ENCODE results near the gene SRBD1.

Gene SRBD1

DNA sequence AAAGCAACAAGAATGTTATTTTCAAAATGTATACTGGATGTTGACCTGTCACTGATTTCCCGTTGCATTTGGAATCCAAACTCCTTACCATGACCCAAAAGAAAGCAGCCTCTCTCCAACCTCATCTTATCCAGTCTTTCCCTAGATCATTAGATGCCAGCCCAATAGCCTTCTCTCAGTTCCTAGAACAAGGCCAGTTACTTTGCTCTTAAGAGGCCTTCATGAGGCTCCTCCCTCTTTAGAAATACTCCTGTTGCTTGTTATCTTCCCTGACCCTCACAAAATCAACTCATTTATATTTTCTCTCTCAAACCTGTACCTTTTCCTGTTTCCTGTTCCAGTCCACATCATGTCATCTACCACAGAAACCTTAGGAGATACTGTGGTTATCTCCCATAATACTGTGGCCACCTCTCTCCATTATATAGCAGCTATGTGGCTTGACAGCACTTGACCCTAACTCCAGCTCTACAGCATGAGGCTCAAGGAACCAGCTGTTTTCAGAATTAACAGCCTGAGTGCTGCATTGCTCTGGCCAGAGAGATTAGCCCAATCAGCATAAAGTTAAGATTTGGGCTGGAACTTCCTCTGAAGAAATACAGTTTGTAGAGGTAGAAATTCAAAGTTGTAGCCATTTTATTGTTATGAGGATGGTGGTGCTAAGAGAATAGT lies 22.8 kb downstream of the SRBD1 start:
- no peak for DNase-seq

DNA sequence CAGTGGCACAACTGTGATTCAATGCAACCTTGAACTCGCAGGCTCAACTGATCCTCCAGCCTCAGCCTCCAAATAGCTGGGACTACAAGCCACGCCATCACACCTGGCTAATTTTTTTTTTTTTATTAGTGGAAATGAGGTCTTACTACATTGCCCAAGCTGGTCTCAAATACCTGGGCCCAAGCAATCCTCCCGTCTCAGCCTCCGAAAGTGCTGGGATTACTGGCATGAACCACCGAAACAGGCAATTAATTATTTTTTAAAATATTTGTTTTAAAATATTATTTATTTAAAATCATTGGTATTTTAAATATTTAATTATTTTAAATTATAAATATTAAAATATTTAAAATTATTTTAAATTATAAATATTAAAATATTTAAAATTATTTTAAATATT lies 24.5 kb downstream of the SRBD1 start:
- DNase-seq = no peak

DNA sequence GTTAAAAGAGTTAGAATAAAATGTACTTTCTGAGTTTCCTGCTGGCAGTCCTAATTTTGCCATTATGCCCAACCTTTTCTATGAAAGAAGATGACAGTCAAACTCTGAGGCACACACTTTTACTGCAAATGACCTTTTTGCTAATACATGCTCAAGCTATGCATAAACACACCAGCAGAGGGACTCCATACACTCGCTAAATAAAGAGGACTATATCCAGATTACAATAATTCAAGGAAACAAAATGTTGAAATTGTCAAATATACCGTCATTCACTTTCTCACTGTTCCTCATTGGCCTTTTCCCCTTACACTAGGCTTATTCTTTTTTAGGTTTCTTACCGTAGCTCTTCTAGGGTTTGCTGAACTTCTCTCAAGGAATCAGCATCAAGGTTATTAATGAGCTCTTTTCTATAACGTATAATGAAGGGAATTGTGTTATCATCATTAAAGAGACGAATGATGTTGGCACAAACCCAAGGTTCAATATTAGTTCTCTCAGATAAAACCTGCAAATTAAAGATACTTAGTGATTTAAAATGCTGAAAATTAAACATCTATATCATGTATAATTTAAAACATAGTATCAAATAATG lies 25.7 kb downstream of the SRBD1 start:
- DNase-seq = no peak

DNA sequence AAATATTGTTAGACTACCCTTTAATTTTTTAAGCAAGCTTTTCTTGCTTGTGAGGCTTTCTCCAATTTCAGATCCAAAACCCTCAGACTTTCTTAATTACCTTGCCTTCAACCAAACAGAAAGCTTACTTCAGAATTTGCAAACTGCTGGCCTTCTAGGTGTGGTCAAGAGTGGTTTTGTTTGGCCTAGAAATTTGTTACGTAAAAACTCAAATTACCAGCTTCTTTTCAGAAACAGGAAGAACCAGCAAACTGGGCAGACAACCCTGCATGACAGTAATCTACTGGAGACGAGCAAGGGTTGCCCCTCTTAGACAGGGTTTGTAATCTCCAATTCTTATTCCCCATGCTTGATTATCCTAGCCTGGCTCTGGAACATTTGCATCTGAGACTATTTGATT lies 27.1 kb downstream of the SRBD1 start:
- no peak for DNase-seq

DNA sequence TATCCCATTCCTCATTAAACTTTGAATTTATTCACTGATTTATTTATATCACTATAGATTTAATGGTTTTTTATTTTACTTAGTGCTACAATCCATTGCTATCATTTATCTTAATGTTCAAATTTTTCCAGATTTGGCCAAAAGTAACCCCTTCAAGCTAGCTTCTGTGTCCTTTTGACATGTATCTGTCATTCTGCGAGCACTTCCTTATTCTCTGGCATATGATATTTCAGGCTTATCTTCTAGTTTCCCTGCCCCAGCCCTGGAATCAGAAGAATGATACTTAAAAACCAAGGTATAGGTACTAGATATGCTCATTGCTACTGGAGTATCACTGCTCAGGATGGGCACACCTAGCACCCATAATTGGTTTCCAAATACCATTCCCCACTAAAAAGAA lies 28.5 kb downstream of the SRBD1 start:
- DNase-seq = no peak

DNA sequence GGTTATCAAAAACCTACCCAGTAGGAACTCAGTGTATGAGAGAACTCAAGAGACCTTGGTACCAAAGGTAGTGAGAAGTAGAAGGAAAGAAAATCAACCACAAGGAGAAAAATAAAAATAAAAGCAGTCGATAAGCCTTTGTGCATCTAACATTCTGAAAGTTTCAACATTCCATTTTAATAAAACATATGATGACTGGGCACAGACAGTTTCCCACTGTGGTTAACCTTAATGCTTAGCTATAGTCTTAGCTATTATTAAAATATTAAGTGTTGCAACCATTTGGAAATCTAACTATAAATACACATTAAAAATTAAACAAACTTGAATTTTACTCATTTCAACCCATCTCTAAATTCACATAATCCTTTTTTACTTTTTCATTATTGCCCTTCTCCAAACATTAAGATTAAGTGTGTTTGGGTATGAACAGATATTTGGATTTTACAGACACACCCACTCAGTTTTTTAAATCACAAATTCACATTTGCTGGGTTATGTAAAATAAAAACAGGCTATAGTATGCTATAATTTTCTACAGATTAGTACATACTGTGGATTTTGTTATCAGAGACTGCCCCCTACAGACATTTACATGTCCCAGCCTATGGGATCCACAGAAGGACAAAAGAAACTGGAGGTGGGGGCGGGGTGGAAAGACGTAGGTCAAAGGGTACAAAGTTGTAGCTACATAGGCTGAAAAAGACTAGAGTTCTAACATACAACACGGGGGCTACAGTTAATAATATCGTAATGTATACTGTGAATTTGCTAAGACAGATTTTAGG lies 32.8 kb downstream of the SRBD1 start:
- DNase-seq = no peak

DNA sequence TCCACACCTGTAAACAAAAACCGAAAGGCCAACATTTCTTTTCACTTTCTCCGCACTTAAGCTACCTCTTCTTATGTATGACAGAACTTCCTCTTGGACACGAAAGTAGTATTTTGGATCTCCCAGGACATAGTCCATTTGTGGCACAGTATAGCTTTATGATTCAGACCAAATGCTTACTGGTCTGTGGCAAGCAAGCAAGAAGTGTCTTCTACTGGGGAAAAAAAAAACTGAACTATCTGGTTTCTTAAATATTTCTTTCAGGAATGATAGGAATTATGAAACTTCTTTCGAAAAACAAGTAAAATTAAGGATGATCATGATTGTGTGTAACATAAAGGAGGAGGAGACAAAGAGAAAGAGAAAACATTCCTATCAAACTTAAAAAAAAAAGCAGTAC lies 33.6 kb downstream of the SRBD1 start:
- DNase-seq = no peak

DNA sequence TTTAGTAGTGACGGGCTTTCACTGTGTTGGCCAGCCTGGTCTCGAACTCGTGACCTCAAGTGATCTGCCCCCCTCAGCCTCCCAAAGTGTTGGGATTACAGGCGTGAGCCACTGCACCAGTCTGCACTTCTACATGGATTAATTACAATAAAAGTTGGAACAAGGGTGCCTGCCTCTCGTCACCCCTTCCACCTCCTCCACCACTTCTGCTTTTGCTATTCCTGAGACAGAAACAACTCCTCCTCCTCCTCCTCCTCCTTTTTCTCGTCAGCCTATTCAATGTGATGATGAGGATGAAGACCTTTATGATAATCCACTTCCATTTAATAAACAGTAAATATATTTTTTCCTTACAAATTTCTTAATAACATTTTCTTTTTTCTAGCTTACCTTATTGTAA lies 35.2 kb downstream of the SRBD1 start:
- DNase-seq = no peak

DNA sequence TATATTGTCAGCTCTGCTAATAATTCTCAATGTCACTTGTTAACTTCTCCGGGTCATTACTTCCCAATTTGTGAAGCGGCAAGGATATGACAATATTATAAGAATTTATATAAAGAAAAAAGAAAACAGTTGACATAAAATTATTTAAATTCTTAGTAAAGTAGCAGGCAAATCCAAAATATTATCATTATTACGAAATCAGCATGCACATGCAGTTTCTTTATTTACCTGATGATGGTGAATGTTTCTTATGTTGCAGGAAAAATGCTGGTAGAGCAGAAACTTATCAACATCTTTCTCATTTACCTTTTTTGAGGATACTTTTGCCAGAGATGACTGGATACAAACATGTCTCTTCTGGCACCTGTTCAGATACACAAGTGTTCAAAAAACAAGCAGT lies 38.1 kb downstream of the SRBD1 start:
- no peak for DNase-seq

DNA sequence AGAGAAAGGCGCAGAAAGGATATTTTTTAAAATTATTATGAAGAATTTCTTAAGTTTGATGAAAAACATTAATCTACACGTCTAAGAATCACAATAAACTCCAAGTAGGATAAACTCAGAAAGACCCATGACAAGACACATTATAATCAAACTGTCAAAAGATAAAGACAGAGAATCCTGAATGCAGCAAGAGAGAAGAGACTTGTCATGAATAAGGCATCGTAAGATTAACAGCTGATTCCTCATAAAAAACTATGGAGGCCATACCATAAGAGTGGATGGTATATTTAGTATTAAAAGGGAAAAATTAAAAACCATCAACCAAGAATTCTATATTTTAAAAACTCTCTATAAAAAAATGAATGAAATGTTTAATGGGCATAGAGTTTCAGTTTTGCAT lies 39.1 kb downstream of the SRBD1 start:
- DNase-seq = no peak

DNA sequence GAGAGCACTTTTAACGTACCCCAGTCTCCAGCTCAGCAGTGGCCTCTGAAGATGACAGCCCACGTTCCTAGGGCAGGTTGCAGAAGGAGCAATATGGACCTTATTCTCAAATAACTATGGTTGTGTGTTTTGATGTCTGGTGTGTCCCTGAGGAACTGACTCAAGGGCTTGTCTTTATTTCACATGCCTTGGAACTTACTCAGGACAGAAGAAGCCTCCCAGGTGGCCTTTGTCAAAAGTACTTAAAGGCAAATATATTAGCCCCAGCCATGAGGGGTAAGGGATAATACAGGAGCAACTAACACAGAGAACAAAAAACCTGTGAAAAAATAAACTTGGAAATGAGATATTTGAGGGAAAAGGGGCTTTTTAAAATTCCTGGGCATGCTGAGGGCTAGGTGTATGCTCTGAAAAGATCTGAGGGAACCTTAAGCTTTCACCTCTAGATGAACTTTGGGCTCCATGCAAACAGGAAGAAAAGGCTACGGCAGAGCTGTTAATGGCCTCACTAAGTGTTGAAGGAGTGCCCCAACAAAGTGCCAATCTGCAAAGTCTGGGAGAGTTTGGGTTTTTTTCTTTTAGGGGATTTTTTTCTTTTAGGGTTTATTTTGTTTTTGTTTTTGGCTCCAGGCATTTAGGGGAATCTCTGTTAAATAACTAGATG lies 40.3 kb downstream of the SRBD1 start:
- DNase-seq = no peak

DNA sequence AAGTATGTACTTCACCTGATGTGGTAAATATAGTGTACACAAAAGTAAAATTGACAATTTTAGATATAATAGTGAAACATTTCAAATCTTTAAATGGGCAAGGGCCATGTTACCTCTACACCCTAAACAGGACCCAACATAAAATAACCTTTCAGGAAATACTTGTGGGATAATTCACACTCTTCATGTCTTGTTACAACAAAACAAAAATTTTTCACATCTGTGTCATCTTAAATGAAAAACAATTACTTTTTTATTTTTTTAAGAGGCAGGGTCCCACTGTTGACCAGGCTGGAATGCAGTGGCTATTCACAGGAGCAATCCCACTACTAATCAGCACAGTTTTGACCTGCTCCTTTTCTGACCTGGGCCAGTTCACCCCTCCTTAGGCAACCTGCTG lies 42.1 kb downstream of the SRBD1 start:
- no peak for DNase-seq

DNA sequence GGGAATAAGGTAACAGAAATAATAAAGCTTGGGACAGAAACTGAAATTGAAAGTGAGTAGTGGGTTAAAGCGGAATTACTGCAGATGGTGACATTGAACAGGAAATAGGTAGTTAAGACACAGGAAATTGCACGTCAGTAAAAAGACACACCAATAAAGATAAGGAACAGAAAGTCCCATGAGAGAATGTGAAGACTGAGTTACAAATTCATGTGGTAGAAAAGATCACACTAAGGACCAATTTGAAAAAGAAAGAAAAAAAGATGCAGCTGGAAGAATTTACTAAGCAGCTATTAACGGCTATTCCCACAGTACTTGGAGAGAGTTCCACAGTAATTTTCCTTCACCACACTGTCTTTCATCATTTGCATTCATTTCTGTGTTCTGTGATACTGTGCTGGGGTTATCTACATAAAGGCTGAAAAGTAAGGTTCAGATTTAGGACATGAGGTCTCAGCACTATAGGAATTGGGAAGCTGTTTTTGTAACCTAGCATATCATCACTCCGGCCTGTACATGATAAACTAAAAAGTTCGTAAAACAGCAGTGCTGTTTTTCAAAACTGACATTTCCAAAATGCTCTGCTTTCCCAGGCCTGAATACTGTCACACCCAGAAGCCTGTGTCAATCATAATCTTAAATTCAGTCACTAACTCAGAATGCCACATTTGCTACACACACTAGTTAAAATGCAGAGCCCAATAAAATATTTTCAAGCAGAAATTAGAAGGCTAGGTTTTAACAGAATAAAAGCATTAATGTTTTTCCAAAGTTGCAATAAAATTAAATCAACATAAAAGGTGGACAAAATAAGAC lies 42.9 kb downstream of the SRBD1 start:
- no peak for DNase-seq

DNA sequence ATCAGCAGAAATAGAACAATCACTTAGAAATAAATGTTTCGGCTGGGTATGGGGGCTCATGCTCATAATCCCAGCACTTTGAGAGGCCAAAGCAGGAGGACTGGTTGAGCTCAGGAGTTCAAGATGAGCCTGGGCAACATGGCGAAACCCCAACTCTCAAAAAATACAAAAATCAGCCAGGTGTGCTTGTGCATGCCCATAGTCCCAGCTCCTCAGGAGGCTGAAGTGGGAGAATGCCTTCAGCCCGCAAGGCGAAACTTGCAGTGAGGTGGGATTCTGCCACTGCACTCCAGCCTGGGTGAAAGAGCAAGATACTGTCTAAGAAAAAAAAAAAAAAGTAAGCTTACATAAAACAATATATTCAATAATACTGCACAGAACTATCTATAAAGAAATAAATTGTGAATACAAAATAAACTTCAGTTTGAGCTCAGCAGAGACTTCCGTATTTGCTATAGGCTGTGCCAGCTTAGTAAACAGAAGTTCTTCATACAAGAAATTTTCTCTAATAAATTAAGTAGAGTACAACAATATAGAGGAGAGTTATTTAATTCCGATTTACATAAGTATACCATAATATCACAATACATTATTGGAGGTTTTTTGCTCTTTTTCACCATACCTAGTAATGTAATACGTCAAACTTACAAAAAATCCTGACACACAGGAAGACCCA lies 43.6 kb downstream of the SRBD1 start:
- no peak for DNase-seq

DNA sequence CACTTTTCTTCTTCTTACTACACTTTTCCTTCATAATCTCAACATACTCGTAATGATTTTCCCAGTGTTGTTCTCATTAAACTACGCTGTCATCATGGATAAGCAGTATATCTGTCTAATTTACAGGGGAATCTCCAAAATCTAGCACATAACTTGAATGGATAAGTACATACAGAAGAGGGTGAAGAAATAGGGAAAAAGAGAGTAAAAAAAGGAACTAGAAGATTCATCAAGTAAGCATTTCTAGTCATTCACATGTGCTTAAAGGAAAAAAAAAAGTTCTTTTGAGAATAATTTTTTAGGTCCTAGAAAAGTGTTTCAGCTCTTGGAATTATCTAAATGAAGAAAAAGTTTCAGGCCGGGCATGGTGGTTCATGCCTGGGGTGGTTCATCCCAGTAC lies 51.6 kb downstream of the SRBD1 start:
- no peak for DNase-seq

DNA sequence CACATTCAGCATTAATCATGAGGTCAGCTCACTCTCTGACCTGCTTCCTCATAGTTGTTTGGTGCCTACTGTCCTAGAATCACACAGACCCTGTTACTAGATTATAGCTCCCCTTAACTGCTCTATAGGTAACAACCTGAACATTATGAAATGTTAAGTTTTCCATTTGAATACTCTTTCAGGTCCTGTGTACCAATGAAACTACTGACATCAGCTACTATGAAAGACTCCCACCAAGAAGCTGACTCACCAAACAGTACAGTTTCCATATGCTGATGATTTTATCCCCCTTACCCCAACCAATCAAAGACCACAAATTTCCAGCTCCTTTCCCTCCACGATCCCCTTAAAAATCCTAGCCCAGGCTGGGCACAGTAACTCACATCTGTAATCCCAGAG lies 56.3 kb downstream of the SRBD1 start:
- DNase-seq = no peak

DNA sequence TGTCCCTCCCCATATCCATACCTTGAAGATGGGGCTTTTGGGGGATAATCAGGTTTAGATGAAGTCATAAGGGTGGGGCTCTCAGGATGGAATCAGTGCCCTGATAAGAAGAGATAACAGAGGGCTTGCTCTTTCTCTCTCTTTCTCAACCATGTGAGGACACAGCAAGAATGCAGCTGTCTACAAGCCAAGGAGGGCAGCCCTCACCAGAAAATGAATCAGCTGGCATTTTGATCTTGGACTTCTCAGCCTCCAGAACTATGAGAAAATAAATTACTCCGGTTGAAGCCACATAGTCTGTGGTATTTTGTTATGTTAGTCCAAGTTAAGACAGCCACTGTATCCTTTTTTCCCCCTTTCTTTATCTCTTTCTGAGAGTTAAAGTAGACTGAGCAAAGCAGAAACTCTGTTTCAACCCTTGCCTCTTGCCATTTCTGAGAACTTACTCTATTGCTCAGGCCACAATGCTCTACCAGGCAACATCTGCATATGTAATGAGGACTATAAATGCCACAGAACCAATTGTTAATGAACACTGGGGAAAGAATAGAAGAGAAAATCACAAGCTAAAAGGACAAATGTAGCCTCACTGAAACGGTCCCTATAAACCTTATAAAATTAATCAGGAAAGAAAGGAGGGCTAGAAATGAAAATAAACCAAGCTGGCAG lies 56.9 kb downstream of the SRBD1 start:
- DNase-seq = no peak

DNA sequence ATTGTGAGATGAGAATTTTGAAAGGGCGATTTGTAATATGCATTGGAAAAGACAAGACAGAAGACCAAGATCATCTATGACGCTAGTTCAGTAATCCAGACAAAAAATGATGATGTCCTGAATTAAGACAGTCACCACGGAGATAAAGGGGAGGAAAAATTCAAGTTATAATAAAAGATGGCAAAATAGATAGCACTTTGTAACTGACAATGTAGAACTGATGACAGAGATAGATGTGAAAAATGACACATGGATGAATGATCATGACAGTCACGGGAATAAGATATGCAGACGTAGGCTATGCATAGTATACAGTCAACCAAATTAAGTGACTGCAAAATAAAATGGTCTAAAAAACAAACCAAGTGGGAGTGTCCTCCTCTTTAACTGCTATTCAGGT lies 59.2 kb downstream of the SRBD1 start:
- DNase-seq = no peak

DNA sequence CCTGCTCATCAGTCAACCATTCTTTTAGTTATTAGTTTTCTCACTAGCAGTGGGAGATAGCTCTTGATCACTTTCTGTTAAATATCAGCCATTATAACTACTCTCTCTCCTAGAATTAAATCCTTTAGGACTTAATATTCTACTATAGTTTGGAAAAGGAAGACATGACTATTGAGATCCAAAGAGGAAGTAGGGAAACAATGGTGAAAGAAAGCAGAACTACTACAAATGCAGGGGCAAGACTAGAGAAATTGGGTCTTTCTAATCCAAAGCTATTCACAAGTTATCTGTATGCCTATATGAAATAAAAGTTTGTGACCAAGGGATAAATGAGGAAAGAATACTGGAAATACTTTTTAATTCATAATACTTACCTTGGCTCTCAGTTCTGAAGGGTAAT lies 65.1 kb downstream of the SRBD1 start:
- DNase-seq = no peak

DNA sequence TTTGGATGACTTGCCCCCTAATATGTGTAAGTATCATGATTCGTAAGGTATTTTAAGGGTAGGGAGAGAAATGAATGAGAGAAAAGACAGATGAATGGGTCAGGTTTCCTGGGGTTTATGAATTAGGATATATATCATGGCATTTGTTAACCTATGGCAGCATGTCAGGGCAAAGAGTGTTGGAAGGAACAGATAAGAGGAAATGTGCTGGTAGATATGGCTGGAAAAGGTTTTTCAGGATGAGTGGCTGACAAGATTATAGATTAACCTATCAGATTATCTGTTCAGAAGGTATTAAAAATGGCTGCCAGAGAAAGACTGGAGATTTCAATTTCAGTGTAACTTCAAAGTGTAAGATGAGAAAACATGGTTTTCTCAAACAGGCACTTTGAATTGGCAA lies 67.8 kb downstream of the SRBD1 start:
- DNase-seq = no peak

DNA sequence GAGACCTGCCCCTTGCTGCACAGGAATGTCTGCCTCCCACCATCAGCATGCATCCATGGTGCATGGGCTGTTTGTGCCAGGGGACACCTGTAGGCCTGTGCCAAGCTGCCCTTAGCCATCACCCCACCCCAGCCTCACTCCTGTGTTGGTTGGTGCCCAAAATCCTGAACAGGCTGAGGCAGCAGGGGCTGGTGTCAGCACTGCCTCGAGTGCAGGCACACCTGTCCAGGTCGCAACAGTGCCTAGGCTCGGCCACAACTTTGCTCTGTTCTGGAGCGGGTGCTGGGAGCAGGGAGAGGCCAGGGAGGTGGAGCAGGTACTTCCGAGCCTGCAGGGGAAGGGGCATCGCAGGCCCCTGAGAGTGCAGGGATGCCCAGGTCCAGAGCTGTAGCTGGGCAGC lies 69.1 kb downstream of the SRBD1 start:
- DNase-seq = no peak

DNA sequence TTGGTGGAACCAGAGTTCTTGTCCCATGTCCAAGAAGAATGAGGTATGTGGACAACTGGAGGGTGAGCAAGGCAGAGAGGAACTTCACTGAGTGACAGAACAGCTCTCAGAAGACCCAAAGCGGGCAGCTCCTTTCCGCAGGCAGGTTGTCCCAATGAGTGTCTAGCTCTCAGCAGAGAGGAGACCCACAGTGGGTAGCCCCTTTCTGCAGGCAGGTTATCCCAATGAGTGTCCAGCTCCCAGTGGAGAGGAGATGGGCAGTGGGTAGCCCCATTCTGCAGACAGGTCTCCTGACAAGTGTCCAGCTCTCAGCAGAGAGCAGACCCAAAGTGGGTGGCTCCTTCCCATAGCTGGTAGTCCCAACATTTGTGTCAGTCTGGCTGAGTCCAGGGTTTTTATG lies 69.6 kb downstream of the SRBD1 start:
- no peak for DNase-seq
